ENCODE results near the gene ADAMTS14.
"Not testable (repeated sequence)": the region's sequence is repeated elsewhere in the genome, so short reads cannot be mapped to it uniquely, and the experiment has no call there.

The ADAMTS14 gene

DNA sequence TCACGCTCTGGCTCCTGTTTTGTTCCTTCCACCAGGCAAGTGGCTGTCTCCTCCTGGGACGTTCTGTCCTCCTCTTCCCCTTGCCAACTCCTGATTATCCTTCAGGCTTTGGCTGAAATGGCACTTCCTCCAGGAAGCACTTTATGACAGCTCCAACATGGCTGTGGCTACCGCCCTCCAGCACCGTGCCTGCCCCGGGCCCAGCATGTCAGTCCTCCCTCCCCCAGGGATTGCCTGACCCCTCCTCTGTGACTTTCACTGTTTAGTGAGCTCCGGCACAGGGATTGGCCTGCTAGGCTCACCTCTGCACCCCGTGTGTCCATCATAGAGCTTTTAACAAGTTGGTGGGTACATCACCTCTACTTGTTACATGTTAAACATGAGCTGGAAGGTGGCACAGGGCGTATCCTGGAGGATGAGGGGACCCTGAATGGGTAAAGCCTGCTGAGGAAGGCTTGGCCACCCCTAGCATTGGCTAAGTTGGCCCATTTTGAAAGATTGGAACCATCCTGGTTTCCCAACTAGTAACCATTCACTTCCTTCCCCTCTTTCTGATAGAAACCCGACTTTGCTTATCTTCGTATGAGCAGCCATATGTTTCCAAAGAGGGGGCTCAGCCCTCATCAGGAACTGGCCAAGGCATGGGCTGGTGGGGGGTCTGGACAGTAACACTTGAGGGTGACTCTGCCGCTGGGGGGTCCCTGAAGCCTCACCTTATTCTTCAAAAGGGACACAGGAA lies 10.5 kb upstream of the ADAMTS14 start:
- ATAC-seq (ENCODE audit: low read depth) (no peak), DNase-seq (ENCODE audit: low spot score) (no peak)
- TF ChIP-seq, protein P1, sequence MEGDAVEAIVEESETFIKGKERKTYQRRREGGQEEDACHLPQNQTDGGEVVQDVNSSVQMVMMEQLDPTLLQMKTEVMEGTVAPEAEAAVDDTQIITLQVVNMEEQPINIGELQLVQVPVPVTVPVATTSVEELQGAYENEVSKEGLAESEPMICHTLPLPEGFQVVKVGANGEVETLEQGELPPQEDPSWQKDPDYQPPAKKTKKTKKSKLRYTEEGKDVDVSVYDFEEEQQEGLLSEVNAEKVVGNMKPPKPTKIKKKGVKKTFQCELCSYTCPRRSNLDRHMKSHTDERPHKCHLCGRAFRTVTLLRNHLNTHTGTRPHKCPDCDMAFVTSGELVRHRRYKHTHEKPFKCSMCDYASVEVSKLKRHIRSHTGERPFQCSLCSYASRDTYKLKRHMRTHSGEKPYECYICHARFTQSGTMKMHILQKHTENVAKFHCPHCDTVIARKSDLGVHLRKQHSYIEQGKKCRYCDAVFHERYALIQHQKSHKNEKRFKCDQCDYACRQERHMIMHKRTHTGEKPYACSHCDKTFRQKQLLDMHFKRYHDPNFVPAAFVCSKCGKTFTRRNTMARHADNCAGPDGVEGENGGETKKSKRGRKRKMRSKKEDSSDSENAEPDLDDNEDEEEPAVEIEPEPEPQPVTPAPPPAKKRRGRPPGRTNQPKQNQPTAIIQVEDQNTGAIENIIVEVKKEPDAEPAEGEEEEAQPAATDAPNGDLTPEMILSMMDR (IDR thresholded peaks at IDR 0.05; ENCODE audit: poor library complexity, severe bottlenecking): no peak
- H3K27me3 ChIP-seq (ENCODE audit: insufficient read depth, poor library complexity, severe bottlenecking): no peaks in the 10 kb centered on the region
- peaks cover 8% of the 10 kb centered on the region for H3K4me1 ChIP-seq (ENCODE audit: insufficient read depth, poor library complexity, severe bottlenecking)
- H3K4me3 ChIP-seq (ENCODE audit: severe bottlenecking): no peak overlapping the region
- H3K27ac ChIP-seq (ENCODE audit: poor library complexity, severe bottlenecking): no peak overlapping the region
- no peaks in the 10 kb centered on the region for H3K36me3 ChIP-seq (ENCODE audit: low read depth)
- no peaks in the 10 kb centered on the region for H3K9me3 ChIP-seq (ENCODE audit: severe bottlenecking)

DNA sequence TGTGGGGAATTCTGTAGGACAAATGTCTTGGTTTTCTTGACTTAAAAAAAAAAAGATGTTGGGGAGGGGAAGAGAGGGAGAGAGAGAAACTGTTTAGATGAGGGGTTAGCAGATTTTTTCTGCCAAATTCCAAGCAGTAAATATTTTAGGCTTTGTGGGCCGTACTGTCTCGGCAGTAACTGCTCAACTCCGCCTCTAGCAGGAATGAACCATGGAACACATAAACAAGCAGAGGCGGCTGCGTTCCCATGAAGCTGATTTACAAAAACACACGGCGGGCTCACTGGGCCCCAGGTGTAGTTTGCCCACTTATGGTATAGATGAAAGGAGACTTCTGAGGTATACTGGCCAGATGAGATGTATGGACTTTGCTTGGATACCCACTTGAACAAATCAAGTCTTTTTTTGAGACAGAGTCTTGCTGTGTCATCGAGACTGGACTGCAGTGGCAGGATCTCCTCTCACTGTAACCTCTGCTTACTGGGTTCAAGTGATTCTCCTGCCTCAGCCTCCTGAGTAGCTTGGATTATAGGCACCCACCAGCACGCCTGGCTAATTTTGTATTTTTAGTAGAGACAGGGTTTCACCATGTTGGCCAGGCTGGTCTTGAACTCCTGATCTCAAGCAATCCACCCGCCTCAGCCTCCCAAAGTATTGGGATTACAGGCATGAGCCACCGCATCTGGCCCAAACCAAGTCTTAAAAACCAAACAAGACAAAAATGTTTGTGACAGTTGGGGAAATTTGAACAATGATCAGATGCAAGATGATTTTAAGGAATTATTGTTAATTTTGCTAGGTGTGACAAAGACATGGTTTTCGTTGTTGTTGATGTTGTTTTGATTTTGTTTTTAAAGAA lies 9.7 kb upstream of the ADAMTS14 start:
- ATAC-seq (ENCODE audit: low read depth): no peak
- DNase-seq (ENCODE audit: low spot score): peak; percentile 6
- no peaks in the 10 kb centered on the region for H3K9me3 ChIP-seq (ENCODE audit: severe bottlenecking)
- no peak overlapping the region for H3K4me3 ChIP-seq (ENCODE audit: severe bottlenecking)
- TF ChIP-seq, protein P1 (IDR thresholded peaks at IDR 0.05; ENCODE audit: poor library complexity, severe bottlenecking): no peak
- H3K36me3 ChIP-seq (ENCODE audit: low read depth): no peaks in the 10 kb centered on the region
- H3K27me3 ChIP-seq (ENCODE audit: insufficient read depth, poor library complexity, severe bottlenecking): no peaks in the 10 kb centered on the region
- H3K4me1 ChIP-seq (ENCODE audit: insufficient read depth, poor library complexity, severe bottlenecking): peaks cover 6% of the 10 kb centered on the region
- no peak overlapping the region for H3K27ac ChIP-seq (ENCODE audit: poor library complexity, severe bottlenecking)

DNA sequence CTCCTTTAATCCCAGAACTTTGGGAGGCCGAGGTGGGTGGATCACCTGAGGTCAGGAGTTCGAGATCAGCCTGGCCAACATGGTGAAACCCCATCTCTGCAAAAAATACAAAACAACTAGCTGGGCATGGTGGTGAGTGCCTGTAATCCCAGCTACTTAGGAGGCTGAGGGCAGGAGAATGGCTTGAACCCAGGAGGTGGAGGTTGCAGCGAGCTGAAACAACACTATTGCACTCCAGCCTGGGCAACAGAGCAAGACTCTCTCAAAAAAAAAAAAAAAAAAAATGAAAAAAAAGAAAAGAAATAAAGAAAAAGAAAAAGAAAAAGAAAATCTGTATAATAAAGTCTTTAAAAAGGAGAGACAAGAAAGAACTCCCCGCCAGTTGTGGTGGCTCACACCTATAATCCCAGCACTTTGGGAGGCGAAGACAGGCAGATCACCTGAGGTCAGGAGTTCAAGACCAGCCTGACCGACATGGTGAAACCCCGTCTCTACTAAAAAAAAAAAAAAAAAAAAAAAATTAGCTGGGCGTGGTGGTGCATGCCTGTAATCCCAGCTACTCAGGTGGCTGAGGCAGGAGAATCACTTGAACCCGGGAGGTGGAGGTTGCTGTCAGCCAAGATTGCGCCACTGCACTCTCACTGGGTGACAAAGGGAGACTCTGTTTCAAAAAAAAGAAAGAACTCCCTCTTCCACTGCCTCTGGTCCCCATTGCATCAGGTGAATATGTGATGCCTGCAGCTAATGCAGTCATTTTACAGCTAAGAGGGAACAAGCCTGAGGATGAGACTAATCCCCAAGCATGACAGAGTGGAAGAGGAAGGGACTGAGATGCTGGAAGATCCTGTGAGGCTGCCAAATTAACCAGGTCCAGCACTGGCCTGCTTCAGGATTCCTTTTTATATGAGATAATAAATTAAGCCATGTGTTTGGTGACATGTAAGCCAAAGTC lies 8.6 kb upstream of the ADAMTS14 start:
- not testable (repeated sequence) for H3K9me3 ChIP-seq (ENCODE audit: severe bottlenecking); ATAC-seq (ENCODE audit: low read depth); H3K4me3 ChIP-seq (ENCODE audit: severe bottlenecking); H3K4me1 ChIP-seq (ENCODE audit: insufficient read depth, poor library complexity, severe bottlenecking); H3K27ac ChIP-seq (ENCODE audit: poor library complexity, severe bottlenecking); H3K36me3 ChIP-seq (ENCODE audit: low read depth); H3K27me3 ChIP-seq (ENCODE audit: insufficient read depth, poor library complexity, severe bottlenecking)
- peak; percentile 6 for DNase-seq (ENCODE audit: low spot score)

DNA sequence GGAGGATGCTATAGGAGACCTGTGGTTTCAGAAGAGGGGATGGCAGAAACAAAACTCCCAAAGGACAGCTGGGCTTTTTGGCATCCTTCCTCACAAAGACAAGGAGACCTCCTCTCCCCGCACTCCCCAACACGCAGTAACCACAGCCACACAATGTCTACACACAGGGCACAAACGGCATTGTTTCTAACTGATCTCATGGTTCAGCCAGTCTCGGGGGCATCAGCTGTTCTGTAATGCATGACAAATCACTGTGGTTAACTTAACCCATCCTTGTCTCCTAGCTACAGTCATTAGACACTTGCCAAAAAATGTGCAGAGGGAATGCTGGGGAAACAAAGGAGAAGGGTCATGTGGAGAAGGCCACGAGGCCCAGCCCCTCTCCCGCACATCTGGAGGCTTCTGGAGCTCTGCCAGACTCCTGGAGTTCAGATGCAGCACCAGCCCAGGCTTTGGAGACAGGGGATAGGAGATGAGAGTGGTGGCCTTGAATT lies 7.6 kb upstream of the ADAMTS14 start:
- H3K36me3 ChIP-seq (ENCODE audit: low read depth): no peaks in the 10 kb centered on the region
- no peak overlapping the region for H3K4me3 ChIP-seq (ENCODE audit: severe bottlenecking)
- H3K27me3 ChIP-seq (ENCODE audit: insufficient read depth, poor library complexity, severe bottlenecking): no peaks in the 10 kb centered on the region
- H3K27ac ChIP-seq (ENCODE audit: poor library complexity, severe bottlenecking): no peak overlapping the region
- no peaks in the 10 kb centered on the region for H3K9me3 ChIP-seq (ENCODE audit: severe bottlenecking)
- ATAC-seq (ENCODE audit: low read depth) (peak; percentile 94), DNase-seq (ENCODE audit: low spot score) (peak; percentile 58)
- TF ChIP-seq, protein P1 (IDR thresholded peaks at IDR 0.05; ENCODE audit: poor library complexity, severe bottlenecking): no peak
- peaks cover 6% of the 10 kb centered on the region for H3K4me1 ChIP-seq (ENCODE audit: insufficient read depth, poor library complexity, severe bottlenecking)

Data from RWPE2 (cell line).